Thyroid gland (tissue), 4 donors: ENCODE measurements around the gene PRDX5.

Experiments used
- POLR2A ChIP-seq, 2 donors: fragments of 450-650 bp; IDR thresholded peaks; one replicate each; pipeline ENCODE4 v1.6.1; 2017; ENCODE audit warnings: antibody characterized with exemption in 2 of 2, mild to moderate bottlenecking in 2 of 2, moderate library complexity in 1 of 2
- TF ChIP-seq, protein P1 (sequence below), 6 experiments: fragments of 200-600 bp in 3 of 6; fragments of 450-650 bp in 3 of 6; sonication (generic) in 3 of 6; IDR thresholded peaks; one replicate each; pipeline ENCODE4 v1.5.1; 2016 to 2019; ENCODE audit warnings: antibody characterized with exemption in 6 of 6, mild to moderate bottlenecking in 2 of 6, inconsistent platforms in 1 of 6, moderate library complexity in 1 of 6

DNA sequence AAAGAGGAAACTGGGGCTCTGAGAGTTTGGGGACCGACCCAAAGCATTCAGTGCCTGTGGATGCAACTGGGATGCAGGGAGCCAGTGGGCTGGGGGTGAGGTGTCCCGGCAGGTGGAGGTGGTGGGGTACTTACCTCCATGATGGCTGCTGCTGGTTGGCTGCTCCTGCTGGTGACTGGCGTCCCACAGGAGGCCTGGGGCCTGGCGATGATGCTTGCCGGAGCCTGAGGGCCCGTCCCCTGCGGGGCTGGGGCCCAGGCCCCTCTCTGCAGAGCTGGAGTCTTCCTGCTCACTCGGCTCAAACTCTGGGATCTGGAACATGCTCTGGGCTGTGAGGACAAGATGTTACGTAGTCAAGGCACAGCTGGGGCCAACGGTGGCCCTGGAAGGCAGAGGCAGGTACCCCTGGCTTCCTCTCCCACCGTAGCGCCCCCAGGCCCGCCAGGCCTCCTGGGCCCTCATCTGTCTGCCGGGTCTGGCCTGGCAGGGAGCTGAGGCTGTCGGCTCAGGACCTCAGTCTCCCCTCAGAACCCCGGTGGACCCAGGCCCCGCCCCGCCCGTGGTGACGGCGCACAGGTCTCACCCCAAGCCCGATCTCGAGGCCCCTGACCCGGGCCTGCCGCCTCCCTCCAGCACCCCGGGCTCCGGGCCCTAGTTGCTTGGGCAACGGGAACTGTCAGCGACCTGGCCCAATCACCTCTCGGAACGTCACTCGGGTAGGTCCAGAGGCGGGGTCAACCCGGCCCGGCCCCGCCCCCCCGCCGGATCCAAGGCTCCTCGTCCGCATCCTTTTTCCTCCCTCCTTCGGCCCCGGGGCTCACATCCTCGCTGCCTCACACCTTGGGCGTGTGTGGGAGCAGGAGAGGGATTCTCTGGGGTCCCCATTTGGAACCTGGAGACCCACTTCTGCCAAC lies 33.6 kb upstream of the PRDX5 start, which contains the start of gene BAD:
- TF ChIP-seq POLR2A (IDR thresholded peaks at IDR 0.05) = peak in 1 of 2 donors; percentile 79
- TF ChIP-seq, protein P1, sequence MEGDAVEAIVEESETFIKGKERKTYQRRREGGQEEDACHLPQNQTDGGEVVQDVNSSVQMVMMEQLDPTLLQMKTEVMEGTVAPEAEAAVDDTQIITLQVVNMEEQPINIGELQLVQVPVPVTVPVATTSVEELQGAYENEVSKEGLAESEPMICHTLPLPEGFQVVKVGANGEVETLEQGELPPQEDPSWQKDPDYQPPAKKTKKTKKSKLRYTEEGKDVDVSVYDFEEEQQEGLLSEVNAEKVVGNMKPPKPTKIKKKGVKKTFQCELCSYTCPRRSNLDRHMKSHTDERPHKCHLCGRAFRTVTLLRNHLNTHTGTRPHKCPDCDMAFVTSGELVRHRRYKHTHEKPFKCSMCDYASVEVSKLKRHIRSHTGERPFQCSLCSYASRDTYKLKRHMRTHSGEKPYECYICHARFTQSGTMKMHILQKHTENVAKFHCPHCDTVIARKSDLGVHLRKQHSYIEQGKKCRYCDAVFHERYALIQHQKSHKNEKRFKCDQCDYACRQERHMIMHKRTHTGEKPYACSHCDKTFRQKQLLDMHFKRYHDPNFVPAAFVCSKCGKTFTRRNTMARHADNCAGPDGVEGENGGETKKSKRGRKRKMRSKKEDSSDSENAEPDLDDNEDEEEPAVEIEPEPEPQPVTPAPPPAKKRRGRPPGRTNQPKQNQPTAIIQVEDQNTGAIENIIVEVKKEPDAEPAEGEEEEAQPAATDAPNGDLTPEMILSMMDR (IDR thresholded peaks at IDR 0.05) = no peak
